Neural progenitor cell (in vitro differentiated cells): ENCODE measurements around the gene PACSIN3. TPM values are rescaled to one million over a fixed set of nuclear protein-coding genes. Genes with fewer than 3 reads are reported as not detected.

Experiments used
- DNase-seq: peaks from one replicate; pipeline ENCODE4 v3.0.0-alpha.2; 2016; ENCODE audit warnings: low spot score
- H2AFZ ChIP-seq: fragments of 200-600 bp; sonication (generic); replicated peaks from 2 replicates; pipeline ENCODE4 v1.6.1; 2016; ENCODE audit warnings: antibody characterized with exemption
- H3F3A ChIP-seq: fragments of 200-600 bp; sonication (generic); 2 replicates; pipeline ENCODE4 v1.6.1; 2016; ENCODE audit warnings: antibody characterized with exemption, low read depth
- H3K27ac ChIP-seq: fragments of 200-600 bp; sonication (generic); 2 replicates; pipeline ENCODE4 v1.5.1; 2016; ENCODE audit warnings: mild to moderate bottlenecking
- H3K27me3 ChIP-seq: fragments of 200-600 bp; sonication (generic); 2 replicates; pipeline ENCODE4 v1.6.1; 2016; ENCODE audit warnings: mild to moderate bottlenecking, moderate library complexity
- H3K36me3 ChIP-seq: fragments of 200-600 bp; sonication (generic); 2 replicates; pipeline ENCODE4 v1.5.1; 2016
- H3K4me1 ChIP-seq: fragments of 200-600 bp; sonication (generic); 2 replicates; pipeline ENCODE4 v1.6.1; 2016; ENCODE audit warnings: mixed run types
- H3K4me2 ChIP-seq: fragments of 200-600 bp; sonication (generic); 2 replicates; pipeline ENCODE4 v1.6.1; 2016
- H3K4me3 ChIP-seq: fragments of 200-600 bp; sonication (generic); 2 replicates; pipeline ENCODE4 v1.5.1; 2016
- H3K79me2 ChIP-seq: fragments of 200-600 bp; sonication (generic); 2 replicates; pipeline ENCODE4 v1.6.1; 2016; ENCODE audit warnings: low read depth
- H3K9ac ChIP-seq: fragments of 200-600 bp; sonication (generic); 2 replicates; pipeline ENCODE4 v1.6.1; 2016
- H3K9me3 ChIP-seq: fragments of 200-600 bp; sonication (generic); 2 replicates; pipeline ENCODE4 v1.5.1; 2016; ENCODE audit warnings: low read depth
- H4K20me1 ChIP-seq: fragments of 200-600 bp; sonication (generic); 2 replicates; pipeline ENCODE4 v1.6.1; 2016; ENCODE audit warnings: low read depth
- H3K27ac Mint-ChIP-seq: 3 replicates; pipeline ENCODE4 v1.8.0; 2021; ENCODE audit warnings: mixed read lengths
- H3K27me3 Mint-ChIP-seq: 2 replicates; pipeline ENCODE4 v1.8.0; 2022; ENCODE audit warnings: low read depth, mild to moderate bottlenecking, inconsistent platforms, moderate library complexity, mixed read lengths; ENCODE audit not compliant: insufficient read depth
- H3K36me3 Mint-ChIP-seq: 3 replicates; pipeline ENCODE4 v1.8.0; 2021; ENCODE audit warnings: mixed read lengths
- H3K4me1 Mint-ChIP-seq: 3 replicates; pipeline ENCODE4 v1.8.0; 2021; ENCODE audit warnings: mixed read lengths
- H3K4me3 Mint-ChIP-seq: 3 replicates; pipeline ENCODE4 v1.8.0; 2021; ENCODE audit warnings: mild to moderate bottlenecking, moderate library complexity, mixed read lengths
- H3K9me3 Mint-ChIP-seq: 3 replicates; pipeline ENCODE4 v1.8.0; 2020; ENCODE audit warnings: mixed read lengths
- EZH2 ChIP-seq: fragments of 200-600 bp; sonication (generic); IDR thresholded peaks from 2 replicates; pipeline ENCODE4 v1.6.1; 2017; ENCODE audit warnings: antibody characterized with exemption, mild to moderate bottlenecking, moderate library complexity
- EZH2phosphoT487 ChIP-seq: fragments of 200-600 bp; sonication (generic); IDR thresholded peaks from 2 replicates; pipeline ENCODE4 v1.6.1; 2017; ENCODE audit warnings: antibody characterized with exemption
- total RNA-seq: library from RNA; depleted of rRNA; stranded (reverse); fragments of >200 nt; gene quantifications from 2 replicates; pipeline ENCODE4 v1.2.3, GENCODE V29; 2015; ENCODE audit warnings: low replicate concordance
- TF ChIP-seq, protein P1 (sequence below): fragments of 200-600 bp; sonication (generic); IDR thresholded peaks from 2 replicates; pipeline ENCODE4 v1.5.1; 2017; ENCODE audit warnings: antibody characterized with exemption, mild to moderate bottlenecking

The PACSIN3 gene
- total RNA-seq, 1 donor from 2014 or later: 7.1 TPM

- H3F3A ChIP-seq: no peaks in the 10 kb centered on the region
- H3K27me3 ChIP-seq: no peaks in the 10 kb centered on the region
- H3K79me2 ChIP-seq: no peaks in the 10 kb centered on the region
- TF ChIP-seq EZH2 (no peak), EZH2phosphoT487 (no peak)
- TF ChIP-seq, protein P1, sequence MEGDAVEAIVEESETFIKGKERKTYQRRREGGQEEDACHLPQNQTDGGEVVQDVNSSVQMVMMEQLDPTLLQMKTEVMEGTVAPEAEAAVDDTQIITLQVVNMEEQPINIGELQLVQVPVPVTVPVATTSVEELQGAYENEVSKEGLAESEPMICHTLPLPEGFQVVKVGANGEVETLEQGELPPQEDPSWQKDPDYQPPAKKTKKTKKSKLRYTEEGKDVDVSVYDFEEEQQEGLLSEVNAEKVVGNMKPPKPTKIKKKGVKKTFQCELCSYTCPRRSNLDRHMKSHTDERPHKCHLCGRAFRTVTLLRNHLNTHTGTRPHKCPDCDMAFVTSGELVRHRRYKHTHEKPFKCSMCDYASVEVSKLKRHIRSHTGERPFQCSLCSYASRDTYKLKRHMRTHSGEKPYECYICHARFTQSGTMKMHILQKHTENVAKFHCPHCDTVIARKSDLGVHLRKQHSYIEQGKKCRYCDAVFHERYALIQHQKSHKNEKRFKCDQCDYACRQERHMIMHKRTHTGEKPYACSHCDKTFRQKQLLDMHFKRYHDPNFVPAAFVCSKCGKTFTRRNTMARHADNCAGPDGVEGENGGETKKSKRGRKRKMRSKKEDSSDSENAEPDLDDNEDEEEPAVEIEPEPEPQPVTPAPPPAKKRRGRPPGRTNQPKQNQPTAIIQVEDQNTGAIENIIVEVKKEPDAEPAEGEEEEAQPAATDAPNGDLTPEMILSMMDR: no peak
- H3K27ac ChIP-seq: no peak overlapping the region
- H3K36me3 ChIP-seq: no peaks in the 10 kb centered on the region
- H3K9ac ChIP-seq: no peak overlapping the region
- H3K4me3 ChIP-seq: no peak overlapping the region
- H4K20me1 ChIP-seq: no peaks in the 10 kb centered on the region
- H2AFZ ChIP-seq: no peak overlapping the region
- Mint-ChIP-seq H3K27me3 (peaks cover 4% of the 10 kb centered on the region), H3K9me3 (no peaks in the 10 kb centered on the region), H3K4me3 (no peak overlapping the region), H3K36me3 (peaks cover 9% of the 10 kb centered on the region), H3K27ac (no peak overlapping the region), H3K4me1 (peaks cover 16% of the 10 kb centered on the region)
- H3K4me2 ChIP-seq: no peak overlapping the region
- no peak for DNase-seq
- H3K4me1 ChIP-seq: no peaks in the 10 kb centered on the region
- H3K9me3 ChIP-seq: no peaks in the 10 kb centered on the region
Observed at GRCh38 chr11:47143322-47143721, 42.9 kb downstream of the PACSIN3 start.

DNA sequence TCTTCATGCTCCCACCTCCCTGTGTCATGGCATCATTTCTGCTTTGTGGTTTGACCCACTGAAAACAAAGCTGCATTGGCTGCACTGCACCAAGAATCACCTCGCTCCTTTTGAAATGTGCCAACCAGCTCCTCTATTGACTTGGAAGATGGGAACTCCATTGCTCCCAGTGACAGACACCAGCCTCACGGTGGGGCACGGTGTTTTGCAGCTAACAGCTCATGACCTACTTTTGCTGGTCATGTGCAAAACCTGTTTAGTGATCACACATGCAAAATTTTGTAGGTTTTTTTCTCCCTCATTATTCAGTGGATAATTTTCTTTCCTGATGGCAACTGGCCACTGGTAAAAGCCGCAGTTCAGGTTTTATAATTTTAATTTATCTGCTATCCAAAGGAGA is 46.4 kb downstream of the PACSIN3 start:
- H3K4me2 ChIP-seq: no peak overlapping the region

DNA sequence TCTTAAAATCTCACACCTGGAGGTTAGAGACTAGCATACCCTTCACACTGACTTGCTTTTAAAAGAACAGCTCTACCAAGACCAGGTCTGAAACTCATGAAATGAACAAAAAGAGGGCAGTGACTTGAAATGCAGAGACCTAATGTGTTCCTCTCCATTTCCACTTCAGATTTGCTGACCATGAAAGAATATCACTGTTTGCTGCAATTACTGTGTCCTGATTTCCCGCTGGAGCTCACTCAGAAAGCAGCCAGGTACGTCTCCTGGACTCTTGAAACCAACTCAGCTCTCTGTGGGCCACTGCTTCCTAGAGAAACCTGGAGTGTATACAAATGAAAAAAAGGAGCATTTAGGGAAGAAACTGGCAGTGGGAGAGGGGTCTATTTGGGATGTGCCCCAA is 48.8 kb downstream of the PACSIN3 start:
- peaks cover 17% of the 10 kb centered on the region for H3K36me3 Mint-ChIP-seq
- no peak overlapping the region for H3K9ac ChIP-seq
- DNase-seq: no peak
- no peak overlapping the region for H3K4me3 ChIP-seq
- no peaks in the 10 kb centered on the region for H3K36me3 ChIP-seq
- no peaks in the 10 kb centered on the region for H4K20me1 ChIP-seq
- H3K79me2 ChIP-seq: no peaks in the 10 kb centered on the region
- peaks cover 3% of the 10 kb centered on the region for H3K27me3 Mint-ChIP-seq
- no peak overlapping the region for H3K4me2 ChIP-seq
- H3K27ac ChIP-seq: no peak overlapping the region
- H3K4me3 Mint-ChIP-seq: no peak overlapping the region
- no peaks in the 10 kb centered on the region for H3F3A ChIP-seq
- no peak for TF ChIP-seq EZH2
- TF ChIP-seq EZH2phosphoT487: no peak
- TF ChIP-seq, protein P1: no peak
- no peaks in the 10 kb centered on the region for H3K4me1 ChIP-seq
- no peak overlapping the region for H2AFZ ChIP-seq
- no peaks in the 10 kb centered on the region for H3K27me3 ChIP-seq
- H3K27ac Mint-ChIP-seq: no peak overlapping the region
- peaks cover 10% of the 10 kb centered on the region for H3K4me1 Mint-ChIP-seq
- no peaks in the 10 kb centered on the region for H3K9me3 ChIP-seq
- H3K9me3 Mint-ChIP-seq: no peaks in the 10 kb centered on the region

More for the DNA sequence above, 46.4 kb downstream of the PACSIN3 start:
- no peaks in the 10 kb centered on the region for H3K36me3 ChIP-seq
- no peak for TF ChIP-seq EZH2
- TF ChIP-seq EZH2phosphoT487: no peak
- TF ChIP-seq, protein P1: no peak
- no peaks in the 10 kb centered on the region for H4K20me1 ChIP-seq
- H3F3A ChIP-seq: no peaks in the 10 kb centered on the region
- H3K27me3 ChIP-seq: no peaks in the 10 kb centered on the region
- H3K27ac Mint-ChIP-seq: no peak overlapping the region
- no peak overlapping the region for H3K9ac ChIP-seq
- no peak for DNase-seq
- no peaks in the 10 kb centered on the region for H3K4me1 ChIP-seq
- H3K4me3 ChIP-seq: no peak overlapping the region
- peaks cover 20% of the 10 kb centered on the region for H3K36me3 Mint-ChIP-seq
- H3K9me3 ChIP-seq: no peaks in the 10 kb centered on the region
- no peak overlapping the region for H3K27ac ChIP-seq
- no peak overlapping the region for H2AFZ ChIP-seq
- H3K4me3 Mint-ChIP-seq: no peak overlapping the region
- H3K9me3 Mint-ChIP-seq: no peaks in the 10 kb centered on the region
- H3K4me1 Mint-ChIP-seq: peaks cover 20% of the 10 kb centered on the region
- peaks cover 5% of the 10 kb centered on the region for H3K27me3 Mint-ChIP-seq
- H3K79me2 ChIP-seq: no peaks in the 10 kb centered on the region
